SK-N-MC (cell line): ENCODE data around the gene HLX.

Experiments
- DNase-seq: peaks from one replicate; pipeline ENCODE4 v3.0.0-alpha.2; 2011; ENCODE audit warnings: low read depth, low spot score
- H3K27ac ChIP-seq: fragments of 200-600 bp; sonication (generic); 2 replicates; pipeline ENCODE4 v1.5.1; 2016; ENCODE audit warnings: mixed run types
- H3K36me3 ChIP-seq: fragments of 200-600 bp; sonication (generic); 2 replicates; pipeline ENCODE4 v1.6.1; 2017; ENCODE audit warnings: antibody characterized with exemption, low read length, mixed read lengths; ENCODE audit not compliant: insufficient read depth
- H3K4me3 ChIP-seq: fragments of 200-600 bp; sonication (generic); 2 replicates; pipeline ENCODE4 v1.5.1; 2016
- H3K9ac ChIP-seq: fragments of 200-600 bp; sonication (generic); 2 replicates; pipeline ENCODE4 v1.8.0; 2017; ENCODE audit warnings: mixed run types, mixed read lengths; ENCODE audit not compliant: insufficient read length
- H3K9me3 ChIP-seq: fragments of 200-600 bp; sonication (generic); 2 replicates; pipeline ENCODE4 v1.6.1; 2017; ENCODE audit warnings: low read depth, mild to moderate bottlenecking, antibody characterized with exemption, low read length, moderate library complexity, mixed read lengths
- EZH2 ChIP-seq: fragments of 200-600 bp; sonication (generic); IDR thresholded peaks from one replicate; pipeline ENCODE4 v1.6.1; 2017; ENCODE audit warnings: antibody characterized with exemption
- FOXP2 ChIP-seq: optimal IDR thresholded peaks from 2 replicates; pipeline ENCODE3; 2011; ENCODE audit warnings: mild to moderate bottlenecking, moderate library complexity; ENCODE audit not compliant: insufficient read depth; ENCODE audit errors: extremely low read length, control extremely low read depth
- POLR2AphosphoS5 ChIP-seq: IDR thresholded peaks from 2 replicates; pipeline ENCODE4 v1.6.1; 2012; ENCODE audit warnings: mild to moderate bottlenecking, low read depth, low read length, borderline replicate concordance

Gene HLX

GRCh38 chr1:220879076-220879508 is at the start of gene HLX:
HLX (plus strand) TSS chr1:220879443; CDS start chr1:220879858, 415 bp downstream.
- Histone ChIP-seq H3K27ac (no peak within 1 kb of the TSS), H3K36me3 (no peaks in the 10 kb centered on the region), H3K4me3 (peak within 1 kb of the TSS; percentile 65), H3K9ac (no peak within 1 kb of the TSS), H3K9me3 (no peaks in the 10 kb centered on the region)
- no peak for DNase-seq
- TF ChIP-seq POLR2AphosphoS5: no peak
- TF ChIP-seq EZH2: peak; percentile 1
- no peak for TF ChIP-seq FOXP2

- H3K36me3 ChIP-seq: no peaks in the 10 kb centered on the region
- no peak overlapping the region for H3K27ac ChIP-seq
- no peaks in the 10 kb centered on the region for H3K9me3 ChIP-seq
- H3K9ac ChIP-seq: no peak overlapping the region
- TF ChIP-seq EZH2 (no peak), POLR2AphosphoS5 (no peak), FOXP2 (no peak)
- no peak for DNase-seq
- no peak overlapping the region for H3K4me3 ChIP-seq
Measured at GRCh38 chr1:220833436-220833835, 45.8 kb upstream of the HLX start.

GRCh38 chr1:220834155-220834870 is 44.9 kb upstream of the HLX start:
- no peak for DNase-seq
- H3K9me3 ChIP-seq: no peaks in the 10 kb centered on the region
- no peak overlapping the region for H3K9ac ChIP-seq
- H3K36me3 ChIP-seq: no peaks in the 10 kb centered on the region
- no peak overlapping the region for H3K27ac ChIP-seq
- no peak for TF ChIP-seq EZH2
- no peak for TF ChIP-seq POLR2AphosphoS5
- TF ChIP-seq FOXP2: no peak
- H3K4me3 ChIP-seq: no peak overlapping the region

GRCh38 chr1:220838578-220838977 is 40.7 kb upstream of the HLX start:
- no peak overlapping the region for H3K27ac ChIP-seq
- H3K36me3 ChIP-seq: no peaks in the 10 kb centered on the region
- no peaks in the 10 kb centered on the region for H3K9me3 ChIP-seq
- H3K4me3 ChIP-seq: no peak overlapping the region
- DNase-seq: no peak
- TF ChIP-seq FOXP2 (no peak), EZH2 (no peak), POLR2AphosphoS5 (no peak)
- H3K9ac ChIP-seq: no peak overlapping the region

- Histone ChIP-seq H3K4me3 (no peak overlapping the region), H3K9ac (no peak overlapping the region), H3K9me3 (no peaks in the 10 kb centered on the region), H3K27ac (no peak overlapping the region), H3K36me3 (no peaks in the 10 kb centered on the region)
- no peak for DNase-seq
- TF ChIP-seq EZH2 (no peak), FOXP2 (no peak), POLR2AphosphoS5 (no peak)
Measured at GRCh38 chr1:220839474-220839873, 39.8 kb upstream of the HLX start.

GRCh38 chr1:220841293-220841692 is 38.0 kb upstream of the HLX start:
- DNase-seq: no peak
- TF ChIP-seq EZH2 (no peak), POLR2AphosphoS5 (no peak), FOXP2 (no peak)
- Histone ChIP-seq H3K27ac (no peak overlapping the region), H3K9ac (no peak overlapping the region), H3K9me3 (no peaks in the 10 kb centered on the region), H3K36me3 (no peaks in the 10 kb centered on the region), H3K4me3 (no peak overlapping the region)

GRCh38 chr1:220843481-220844011 is 35.7 kb upstream of the HLX start:
- Histone ChIP-seq H3K27ac (no peak overlapping the region), H3K9me3 (no peaks in the 10 kb centered on the region), H3K9ac (no peak overlapping the region), H3K36me3 (no peaks in the 10 kb centered on the region), H3K4me3 (no peak overlapping the region)
- TF ChIP-seq POLR2AphosphoS5 (no peak), FOXP2 (no peak), EZH2 (no peak)
- no peak for DNase-seq

- H3K9me3 ChIP-seq: no peaks in the 10 kb centered on the region
- H3K27ac ChIP-seq: no peak overlapping the region
- TF ChIP-seq POLR2AphosphoS5 (no peak), FOXP2 (no peak), EZH2 (no peak)
- no peak overlapping the region for H3K4me3 ChIP-seq
- H3K9ac ChIP-seq: no peak overlapping the region
- DNase-seq: no peak
- H3K36me3 ChIP-seq: no peaks in the 10 kb centered on the region
Measured at GRCh38 chr1:220852408-220852807, 26.8 kb upstream of the HLX start.
